Parathyroid adenoma (tissue), 2 donors: ENCODE data around the gene CEP68.

Source experiments
- H2AFZ ChIP-seq: fragments of 300-600 bp; sonication (generic); one replicate; pipeline ENCODE4 v1.7.0; 2017; ENCODE audit warnings: antibody characterized with exemption, mild to moderate bottlenecking
- H3K27ac ChIP-seq: fragments of 300-600 bp; sonication (generic); one replicate; pipeline ENCODE4 v1.7.0; 2017
- H3K27me3 ChIP-seq: fragments of 300-600 bp; sonication (generic); one replicate; pipeline ENCODE4 v1.7.0; 2017; ENCODE audit warnings: low read length; ENCODE audit not compliant: control insufficient read depth, insufficient read depth
- H3K36me3 ChIP-seq: fragments of 300-600 bp; sonication (generic); one replicate; pipeline ENCODE4 v1.7.0; 2017; ENCODE audit warnings: low read length; ENCODE audit not compliant: control insufficient read depth, insufficient read depth
- H3K4me1 ChIP-seq: fragments of 300-600 bp; sonication (generic); one replicate; pipeline ENCODE4 v1.7.0; 2017; ENCODE audit warnings: control low read depth
- H3K4me2 ChIP-seq: fragments of 300-600 bp; sonication (generic); one replicate; pipeline ENCODE4 v1.7.0; 2017; ENCODE audit warnings: low read length
- H3K4me3 ChIP-seq: fragments of 300-600 bp; sonication (generic); one replicate; pipeline ENCODE4 v1.7.0; 2017; ENCODE audit warnings: low read depth, low read length
- H3K79me2 ChIP-seq: fragments of 300-600 bp; sonication (generic); one replicate; pipeline ENCODE4 v1.7.0; 2017; ENCODE audit warnings: control low read depth
- H3K9ac ChIP-seq: fragments of 300-600 bp; sonication (generic); one replicate; pipeline ENCODE4 v1.7.0; 2017; ENCODE audit warnings: mild to moderate bottlenecking
- H3K9me3 ChIP-seq: fragments of 300-600 bp; sonication (generic); one replicate; pipeline ENCODE4 v1.7.0; 2017; ENCODE audit warnings: low read length; ENCODE audit not compliant: control insufficient read depth
- CTCF ChIP-seq: fragments of 300-600 bp; sonication (generic); IDR thresholded peaks from one replicate; pipeline ENCODE4 v1.7.0; 2017; ENCODE audit warnings: antibody characterized with exemption, mild to moderate bottlenecking
- donor health status: primary hyperparathyroidism.

CEP68 gene

GRCh38 chr2:65136253-65136652, 80.0 kb downstream of the CEP68 start:
- Histone ChIP-seq H3K9ac (no peak overlapping the region), H3K4me2 (no peak overlapping the region), H2AFZ (no peak overlapping the region), H3K4me1 (no peaks in the 10 kb centered on the region), H3K79me2 (no peaks in the 10 kb centered on the region), H3K4me3 (no peak overlapping the region), H3K27me3 (no peaks in the 10 kb centered on the region), H3K9me3 (no peaks in the 10 kb centered on the region), H3K36me3 (no peaks in the 10 kb centered on the region), H3K27ac (no peak overlapping the region)
- no peak for TF ChIP-seq CTCF
